ENCODE results near the gene GNG3. TPM values are rescaled to one million over a fixed set of nuclear protein-coding genes. Genes with fewer than 3 reads are reported as not detected.

Gene GNG3
- total and polyA plus RNA-seq, 2 of the 8 experiments (the other 6 are each of a cell fraction or from before 2014, with no cell fraction given), result 4.9 to 12.1 TPM

- TF ChIP-seq ZNF274 (IDR thresholded peaks at IDR 0.05; ENCODE audit: borderline replicate concordance, extremely low read depth, low read length), result no peak
- peak; percentile 85 for TF ChIP-seq PHF8 (conservative IDR thresholded peaks at IDR 0.05; ENCODE audit: low read depth, low read length)
- peak; percentile 31; the same call in 1 of the 2 replicates for TF ChIP-seq JUND (IDR thresholded peaks at IDR 0.05; ENCODE audit: low read length)
- TF ChIP-seq EGR1 (IDR thresholded peaks at IDR 0.05; ENCODE audit: borderline replicate concordance, low read depth, low read length), result peak; percentile 86
- peak in 1 of 2 experiments; percentile 78; a peak in 2 of 4 replicates for TF ChIP-seq HDAC2 (IDR thresholded peaks at IDR 0.05; ENCODE audit: borderline replicate concordance in 1 of 2, low read depth in 2 of 2, low read length in 2 of 2)
- TF ChIP-seq CREB1 (IDR thresholded peaks at IDR 0.05), result peak; percentile 36; the same call in 1 of the 2 replicates
- TF ChIP-seq BACH1 (IDR thresholded peaks at IDR 0.05; ENCODE audit: low read length), result peak; percentile 73
- peak in 1 of 2 experiments; percentile 71; a peak in 2 of 3 replicates for TF ChIP-seq POLR2A (IDR thresholded peaks at IDR 0.05; ENCODE audit: control extremely low read depth in 1 of 2, low read depth in 2 of 2, low read length in 2 of 2)
- no peak for TF ChIP-seq SP1 (IDR thresholded peaks at IDR 0.05; ENCODE audit: low read depth, low read length)
- TF ChIP-seq CHD7 (IDR thresholded peaks at IDR 0.05; ENCODE audit: insufficient replicate concordance, low read length), result no peak
- TF ChIP-seq BCL11A (IDR thresholded peaks at IDR 0.05; ENCODE audit: low read depth in 2 of 2, low read length in 2 of 2), result no peak
Measured at GRCh38 chr11:62671608-62672389, 35.7 kb upstream of the GNG3 start, which contains the start of the genes LBHD1 and UQCC3 (continued).
